Stimulated activated CD4-positive, alpha-beta T cell treated with anti-CD3 and anti-CD28 coated beads, TNF-alpha, amount 100 ng/mL, for 4 hours (primary cell): ENCODE results near the gene BIRC5.
"Not testable (repeated sequence)": the region's sequence is repeated elsewhere in the genome, so short reads cannot be mapped to it uniquely, and the experiment has no call there.

Experiments used
- DNase-seq, 3 experiments: peaks; one replicate each; pipeline ENCODE4 v3.0.0-alpha.2; 2020; ENCODE audit warnings: low read depth in 3 of 3

Gene BIRC5

DNA sequence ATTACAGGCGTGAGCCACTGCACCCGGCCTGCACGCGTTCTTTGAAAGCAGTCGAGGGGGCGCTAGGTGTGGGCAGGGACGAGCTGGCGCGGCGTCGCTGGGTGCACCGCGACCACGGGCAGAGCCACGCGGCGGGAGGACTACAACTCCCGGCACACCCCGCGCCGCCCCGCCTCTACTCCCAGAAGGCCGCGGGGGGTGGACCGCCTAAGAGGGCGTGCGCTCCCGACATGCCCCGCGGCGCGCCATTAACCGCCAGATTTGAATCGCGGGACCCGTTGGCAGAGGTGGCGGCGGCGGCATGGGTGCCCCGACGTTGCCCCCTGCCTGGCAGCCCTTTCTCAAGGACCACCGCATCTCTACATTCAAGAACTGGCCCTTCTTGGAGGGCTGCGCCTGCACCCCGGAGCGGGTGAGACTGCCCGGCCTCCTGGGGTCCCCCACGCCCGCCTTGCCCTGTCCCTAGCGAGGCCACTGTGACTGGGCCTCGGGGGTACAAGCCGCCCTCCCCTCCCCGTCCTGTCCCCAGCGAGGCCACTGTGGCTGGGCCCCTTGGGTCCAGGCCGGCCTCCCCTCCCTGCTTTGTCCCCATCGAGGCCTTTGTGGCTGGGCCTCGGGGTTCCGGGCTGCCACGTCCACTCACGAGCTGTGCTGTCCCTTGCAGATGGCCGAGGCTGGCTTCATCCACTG lies at the start of gene BIRC5:
BIRC5 (plus strand) TSS at position 238 of the 690 bp plus-strand sequence; CDS start at position 302, 64 bp downstream.
- DNase-seq: peak; percentile 81 to 85 (median 84)

- no peak for DNase-seq
Measured at GRCh38 chr17:78164748-78165607, 49.1 kb upstream of the BIRC5 start.

GRCh38 chr17:78166416-78166815 lies 47.6 kb upstream of the BIRC5 start:
- DNase-seq: no peak

DNA sequence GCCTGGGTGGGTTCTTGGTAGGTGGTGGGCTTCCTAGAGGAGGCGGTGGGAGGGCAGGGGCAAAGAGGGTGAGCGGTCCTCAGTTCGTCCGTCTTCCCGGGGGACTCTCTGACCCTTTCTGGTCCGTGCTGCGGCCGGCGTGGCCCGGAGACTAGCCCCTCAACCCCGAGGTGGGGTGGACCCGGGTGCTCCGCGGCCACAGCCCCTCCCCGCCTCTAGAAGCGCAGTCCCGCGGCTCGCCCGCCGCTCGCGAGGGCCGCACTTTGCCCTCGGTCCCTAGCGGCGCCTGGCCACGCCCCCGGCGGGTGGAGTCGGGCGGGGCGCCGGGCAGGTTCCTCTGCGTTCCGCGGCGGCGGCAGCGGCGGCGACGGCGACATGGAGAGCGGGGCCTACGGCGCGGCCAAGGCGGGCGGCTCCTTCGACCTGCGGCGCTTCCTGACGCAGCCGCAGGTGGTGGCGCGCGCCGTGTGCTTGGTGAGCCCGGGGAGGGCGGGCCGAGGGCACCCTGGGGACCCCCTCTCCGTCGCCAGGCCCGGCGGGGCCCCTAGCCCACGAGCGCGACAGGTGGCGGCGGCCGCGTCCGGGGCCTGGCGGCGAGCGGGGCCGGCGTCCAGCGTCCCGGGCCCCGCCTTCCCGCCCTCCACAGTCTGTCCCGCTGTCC lies 45.7 kb upstream of the BIRC5 start, which contains the start of gene SYNGR2:
SYNGR2 (plus strand) TSS at position 340 of the 661 bp plus-strand sequence; CDS start at position 376, 36 bp downstream.
- DNase-seq: peak; percentile 73 to 81 (median 77)

DNA sequence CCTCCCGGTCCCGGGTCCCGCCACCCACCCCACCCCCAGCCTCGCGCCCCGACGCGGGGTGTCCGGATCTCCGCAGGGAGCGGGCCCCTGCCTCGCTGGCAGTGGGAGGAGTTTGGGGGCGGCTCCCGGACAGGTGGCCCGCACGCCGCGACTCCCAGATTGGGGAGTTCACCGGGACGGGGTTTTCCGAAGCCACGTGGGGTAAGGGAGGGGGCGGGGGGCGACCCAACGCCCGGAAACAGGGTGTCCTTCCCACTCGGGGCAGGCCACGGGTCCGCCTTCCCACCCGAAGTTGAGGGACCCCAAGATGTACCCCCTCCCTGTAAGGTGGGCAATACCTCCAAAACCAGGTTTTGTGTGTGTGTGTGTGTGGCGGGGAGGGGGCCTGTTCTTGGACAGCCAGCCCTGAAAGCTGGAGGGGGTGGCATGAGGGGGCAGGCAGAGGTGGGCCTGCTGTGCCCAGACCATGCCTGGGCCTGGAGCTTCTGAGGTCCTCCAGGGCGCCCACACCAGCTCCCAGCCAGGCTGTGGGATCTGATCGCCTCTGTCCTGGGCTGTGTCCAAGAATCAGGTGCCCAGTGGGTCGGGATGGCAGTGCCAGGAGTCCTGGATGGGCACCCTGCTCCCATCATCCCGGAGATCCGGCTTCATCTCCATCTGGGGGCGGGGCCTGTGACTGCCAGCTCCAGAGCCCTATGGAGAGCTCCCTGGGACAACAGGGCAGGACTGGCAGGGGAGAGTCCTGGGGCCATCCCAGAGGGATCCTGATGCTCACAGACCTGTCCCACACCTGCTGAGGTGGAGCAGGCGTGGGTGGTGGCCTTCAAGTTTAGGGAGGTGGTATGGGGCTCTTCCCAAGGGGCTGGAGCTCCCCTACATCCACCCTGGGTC lies 44.9 kb upstream of the BIRC5 start:
- DNase-seq: peak; percentile 45 to 55 (median 46)

DNA sequence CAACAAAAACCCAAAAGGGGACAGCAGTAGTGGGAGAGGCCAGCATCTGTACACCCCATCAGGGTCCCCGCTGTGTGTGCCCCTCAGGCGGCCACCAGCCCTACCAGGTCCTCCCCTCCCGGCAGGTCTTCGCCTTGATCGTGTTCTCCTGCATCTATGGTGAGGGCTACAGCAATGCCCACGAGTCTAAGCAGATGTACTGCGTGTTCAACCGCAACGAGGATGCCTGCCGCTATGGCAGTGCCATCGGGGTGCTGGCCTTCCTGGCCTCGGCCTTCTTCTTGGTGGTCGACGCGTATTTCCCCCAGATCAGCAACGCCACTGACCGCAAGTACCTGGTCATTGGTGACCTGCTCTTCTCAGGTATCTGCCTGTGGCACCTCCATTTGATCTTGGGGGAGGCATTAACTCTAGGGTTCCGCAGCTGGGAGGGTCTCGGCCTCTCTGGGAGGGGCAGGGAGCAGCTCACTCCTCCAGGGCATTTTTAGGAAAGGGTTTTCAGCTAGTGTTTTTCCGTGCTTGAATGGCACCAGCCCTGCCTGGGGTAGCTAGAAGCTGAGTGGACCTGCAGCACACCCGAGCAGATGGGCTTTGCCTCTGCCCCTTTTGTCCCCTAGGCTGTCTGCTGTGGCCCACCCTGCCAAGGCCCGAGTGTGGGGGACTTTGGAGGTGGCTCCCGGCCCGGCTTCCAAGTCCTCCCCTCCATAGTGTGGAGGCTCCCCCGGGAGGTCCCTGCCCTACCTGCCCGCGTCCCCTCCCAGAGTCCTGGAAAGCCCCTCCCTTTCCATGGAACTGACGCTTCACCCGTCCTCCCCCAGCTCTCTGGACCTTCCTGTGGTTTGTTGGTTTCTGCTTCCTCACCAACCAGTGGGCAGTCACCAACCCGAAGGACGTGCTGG lies 43.1 kb upstream of the BIRC5 start:
- no peak for DNase-seq

- not testable (repeated sequence) for DNase-seq
Measured at GRCh38 chr17:78171591-78172248, 42.3 kb upstream of the BIRC5 start.

- DNase-seq: no peak
Measured at GRCh38 chr17:78172249-78173051, 41.6 kb upstream of the BIRC5 start.

DNA sequence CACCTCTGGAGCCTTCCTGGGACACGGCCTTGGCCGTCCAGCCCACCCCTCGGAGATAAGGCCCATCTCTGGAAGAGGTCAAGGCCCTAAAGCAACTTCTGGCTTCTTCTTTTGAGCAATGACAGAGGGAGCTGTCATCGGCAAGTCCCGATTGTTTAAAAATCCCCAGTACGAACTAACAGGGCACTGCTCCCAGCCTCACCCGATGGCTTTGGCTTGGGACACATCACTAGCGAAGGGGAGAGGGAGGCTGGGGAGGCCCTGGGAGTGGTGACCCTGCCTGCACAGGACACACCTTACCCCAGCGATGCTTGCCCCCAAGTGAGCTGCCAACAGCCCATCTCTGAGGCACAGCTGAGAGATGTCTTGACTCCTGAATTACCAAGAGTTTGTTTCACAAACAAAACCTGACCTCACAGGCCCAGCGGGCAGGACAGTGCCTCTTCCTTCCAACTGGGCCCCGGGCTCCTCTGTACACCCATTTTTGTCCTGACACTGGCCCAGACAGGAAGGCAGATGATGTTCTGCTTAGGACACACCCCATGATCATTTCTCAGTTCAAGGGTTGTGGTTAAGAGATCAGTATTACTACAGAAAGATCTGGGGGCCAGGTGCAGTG lies 40.8 kb upstream of the BIRC5 start:
- DNase-seq: no peak

- DNase-seq: no peak
Measured at GRCh38 chr17:78174346-78174869, 39.6 kb upstream of the BIRC5 start.

- DNase-seq: no peak
Measured at GRCh38 chr17:78174870-78175642, 39.0 kb upstream of the BIRC5 start.

DNA sequence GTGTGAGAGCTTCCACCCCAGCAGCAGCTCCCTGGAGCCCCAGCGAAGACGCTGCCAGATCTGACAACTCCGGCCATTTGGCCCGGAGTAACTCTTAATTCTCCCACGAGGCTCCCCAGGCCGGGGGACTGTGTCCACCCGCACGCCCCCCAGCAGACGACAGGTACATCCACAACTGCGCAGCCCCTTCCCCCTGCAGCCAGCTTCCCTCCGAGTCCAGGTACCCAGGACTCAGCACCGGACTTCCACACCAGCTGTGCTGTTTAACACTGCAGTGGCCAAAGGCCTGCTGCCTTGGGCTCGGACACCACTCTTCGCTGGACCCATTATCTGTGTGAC lies 38.4 kb upstream of the BIRC5 start:
- DNase-seq: no peak

- DNase-seq: peak; percentile 62 to 66 (median 64)
Measured at GRCh38 chr17:78176548-78177025, 37.5 kb upstream of the BIRC5 start.

DNA sequence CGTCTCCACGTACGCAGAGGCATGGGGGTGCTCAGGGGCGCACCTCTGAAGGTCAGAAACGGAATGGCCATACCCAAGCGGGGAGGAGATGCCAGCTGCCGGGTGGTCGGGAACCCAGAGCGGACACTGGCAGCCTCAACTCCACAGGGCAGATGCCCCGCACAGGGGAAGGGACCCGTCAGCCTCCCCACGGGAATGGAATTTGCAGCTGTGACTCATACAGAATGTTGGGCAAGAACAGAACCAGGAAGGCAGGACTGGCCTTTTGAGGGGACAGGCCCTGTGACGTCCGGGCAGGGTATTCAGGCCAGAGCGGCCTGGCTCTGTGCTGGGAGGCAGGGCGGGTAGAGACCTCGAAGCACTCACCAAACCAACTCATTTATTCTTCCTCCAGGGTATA lies 34.7 kb upstream of the BIRC5 start:
- DNase-seq: no peak

DNA sequence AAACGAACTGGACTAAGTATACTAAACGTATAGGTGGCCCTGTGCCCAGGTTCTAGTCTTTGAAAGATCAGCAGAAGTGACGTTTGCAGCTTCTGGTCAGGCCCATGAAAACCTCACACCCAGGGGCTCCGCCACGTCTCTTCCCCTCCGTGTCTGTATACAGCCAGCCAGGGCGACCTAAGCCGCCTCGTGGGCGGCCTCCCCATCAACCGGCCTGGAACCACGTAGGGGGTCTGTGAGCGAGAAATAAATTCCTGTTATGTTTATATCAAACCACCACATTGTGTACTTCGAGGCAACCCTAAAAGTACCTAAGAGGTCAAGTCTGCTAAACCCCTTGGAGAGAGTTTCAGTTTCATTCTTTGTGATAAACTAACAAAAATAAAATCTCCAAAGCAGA lies 34.0 kb upstream of the BIRC5 start:
- DNase-seq: no peak

GRCh38 chr17:78180508-78180907 lies 33.5 kb upstream of the BIRC5 start:
- DNase-seq: no peak

- no peak for DNase-seq
Measured at GRCh38 chr17:78182504-78182903, 31.5 kb upstream of the BIRC5 start.
